GM12874 (cell line): ENCODE data around the gene TRIM2.

Experiments
- TF ChIP-seq, protein P1 (sequence below): IDR thresholded peaks from 2 replicates; pipeline ENCODE4 v1.5.1; 2011; ENCODE audit warnings: low read depth, mild to moderate bottlenecking, control low read depth, low read length, moderate library complexity; ENCODE audit not compliant: insufficient read depth

The TRIM2 gene

GRCh38 chr4:153238135-153238919 lies 34.1 kb downstream of the TRIM2 start:
- TF ChIP-seq, protein P1, sequence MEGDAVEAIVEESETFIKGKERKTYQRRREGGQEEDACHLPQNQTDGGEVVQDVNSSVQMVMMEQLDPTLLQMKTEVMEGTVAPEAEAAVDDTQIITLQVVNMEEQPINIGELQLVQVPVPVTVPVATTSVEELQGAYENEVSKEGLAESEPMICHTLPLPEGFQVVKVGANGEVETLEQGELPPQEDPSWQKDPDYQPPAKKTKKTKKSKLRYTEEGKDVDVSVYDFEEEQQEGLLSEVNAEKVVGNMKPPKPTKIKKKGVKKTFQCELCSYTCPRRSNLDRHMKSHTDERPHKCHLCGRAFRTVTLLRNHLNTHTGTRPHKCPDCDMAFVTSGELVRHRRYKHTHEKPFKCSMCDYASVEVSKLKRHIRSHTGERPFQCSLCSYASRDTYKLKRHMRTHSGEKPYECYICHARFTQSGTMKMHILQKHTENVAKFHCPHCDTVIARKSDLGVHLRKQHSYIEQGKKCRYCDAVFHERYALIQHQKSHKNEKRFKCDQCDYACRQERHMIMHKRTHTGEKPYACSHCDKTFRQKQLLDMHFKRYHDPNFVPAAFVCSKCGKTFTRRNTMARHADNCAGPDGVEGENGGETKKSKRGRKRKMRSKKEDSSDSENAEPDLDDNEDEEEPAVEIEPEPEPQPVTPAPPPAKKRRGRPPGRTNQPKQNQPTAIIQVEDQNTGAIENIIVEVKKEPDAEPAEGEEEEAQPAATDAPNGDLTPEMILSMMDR, result no peak

DNA sequence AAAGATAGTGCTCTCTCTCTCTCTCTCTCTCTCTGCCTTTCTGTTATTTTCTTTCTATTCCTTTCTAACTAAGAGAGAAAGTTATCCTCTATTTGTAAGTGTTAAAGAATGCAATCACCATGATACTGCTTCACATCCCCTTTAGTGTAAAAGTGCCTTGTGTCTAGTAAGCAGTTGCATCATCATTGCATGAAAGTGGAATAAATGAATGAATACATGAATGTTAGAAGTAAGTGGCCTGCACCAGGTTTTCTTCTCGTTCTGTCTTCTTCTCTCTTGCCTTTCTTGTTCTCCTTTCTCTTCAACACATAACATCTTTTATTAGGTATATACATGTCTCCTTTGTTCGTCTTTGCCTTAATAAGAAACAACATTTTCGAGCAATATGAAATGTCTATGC lies 35.2 kb downstream of the TRIM2 start:
- TF ChIP-seq, protein P1, result no peak

GRCh38 chr4:153241295-153241694 lies 37.1 kb downstream of the TRIM2 start:
- TF ChIP-seq, protein P1, result no peak

DNA sequence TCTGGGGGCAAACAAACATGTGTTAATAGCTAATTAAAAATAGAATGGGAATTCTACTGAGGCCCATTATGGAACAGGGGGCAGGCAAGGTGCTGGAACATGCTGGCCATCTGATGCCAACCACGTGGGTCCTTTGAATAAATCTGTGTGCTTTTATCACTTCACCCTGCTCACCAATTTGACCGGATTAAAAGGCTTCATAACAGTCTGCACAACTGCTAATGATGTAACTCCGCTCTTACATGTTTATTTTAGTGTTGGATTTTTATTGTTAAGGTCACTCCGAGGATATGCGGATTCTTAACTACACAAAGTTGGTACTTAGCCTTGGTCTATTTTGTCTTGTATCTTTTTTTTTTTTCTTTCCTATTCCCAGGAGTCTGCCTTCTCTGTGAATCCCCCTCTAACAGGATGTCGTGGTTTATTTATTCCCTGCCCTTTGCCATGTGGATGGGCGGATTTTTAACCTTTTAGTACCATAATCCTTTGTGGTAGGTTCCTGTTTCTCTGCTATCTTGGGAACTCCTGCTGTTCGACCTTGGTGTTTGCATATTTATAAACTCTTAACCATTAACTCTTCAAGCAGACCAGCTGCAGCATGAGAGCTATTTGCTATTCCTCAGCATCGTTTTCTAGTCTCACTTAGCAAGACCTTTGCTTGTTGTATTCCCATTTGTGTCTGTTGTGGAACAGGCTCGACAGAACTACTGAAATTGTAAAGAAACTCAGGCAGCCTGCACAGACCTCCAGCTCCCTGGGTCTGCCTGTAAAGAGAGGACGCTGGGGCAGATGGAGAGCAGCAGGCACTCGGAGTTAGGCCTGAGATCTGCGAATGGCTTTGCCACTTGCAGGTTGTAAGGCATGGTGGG lies 38.0 kb downstream of the TRIM2 start:
- TF ChIP-seq, protein P1, result no peak

GRCh38 chr4:153242839-153243324 lies 38.6 kb downstream of the TRIM2 start:
- TF ChIP-seq, protein P1, result no peak

GRCh38 chr4:153243468-153243867 lies 39.2 kb downstream of the TRIM2 start:
- TF ChIP-seq, protein P1, result no peak

GRCh38 chr4:153244969-153245368 lies 40.7 kb downstream of the TRIM2 start:
- TF ChIP-seq, protein P1, result no peak
